Measurements from ENCODE around the gene COL1A1.

DNA sequence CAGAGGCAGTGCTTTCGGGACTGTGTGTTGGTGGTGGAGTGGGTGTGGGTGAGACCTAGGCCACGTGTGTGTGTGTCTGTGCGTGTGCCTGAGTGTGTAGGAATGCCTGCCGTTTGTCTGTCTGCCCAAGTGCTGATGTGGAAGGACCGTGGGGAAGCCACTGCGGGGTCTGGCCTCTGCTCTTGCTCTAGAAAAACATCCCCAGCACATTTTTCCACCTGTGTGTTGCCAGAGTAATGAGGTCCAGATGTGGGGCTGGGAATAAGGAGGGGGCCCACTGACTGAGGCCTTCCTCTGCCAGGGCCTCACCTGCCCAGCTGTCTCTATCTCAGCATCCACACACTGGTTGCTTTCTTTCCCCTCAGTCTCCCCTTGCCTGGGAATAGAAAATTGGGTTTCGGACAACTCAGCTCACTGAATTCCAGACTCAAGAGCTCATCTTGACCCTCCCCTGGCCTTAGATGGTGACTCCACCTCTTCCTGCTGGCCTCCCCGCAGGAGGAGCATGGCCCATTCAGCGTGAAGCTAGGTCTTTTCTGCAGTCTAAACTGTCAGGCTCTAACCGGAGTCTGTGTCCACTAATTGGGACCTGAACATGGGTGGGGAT is 28.0 kb downstream of the COL1A1 start:
- TF ChIP-seq, protein P1, sequence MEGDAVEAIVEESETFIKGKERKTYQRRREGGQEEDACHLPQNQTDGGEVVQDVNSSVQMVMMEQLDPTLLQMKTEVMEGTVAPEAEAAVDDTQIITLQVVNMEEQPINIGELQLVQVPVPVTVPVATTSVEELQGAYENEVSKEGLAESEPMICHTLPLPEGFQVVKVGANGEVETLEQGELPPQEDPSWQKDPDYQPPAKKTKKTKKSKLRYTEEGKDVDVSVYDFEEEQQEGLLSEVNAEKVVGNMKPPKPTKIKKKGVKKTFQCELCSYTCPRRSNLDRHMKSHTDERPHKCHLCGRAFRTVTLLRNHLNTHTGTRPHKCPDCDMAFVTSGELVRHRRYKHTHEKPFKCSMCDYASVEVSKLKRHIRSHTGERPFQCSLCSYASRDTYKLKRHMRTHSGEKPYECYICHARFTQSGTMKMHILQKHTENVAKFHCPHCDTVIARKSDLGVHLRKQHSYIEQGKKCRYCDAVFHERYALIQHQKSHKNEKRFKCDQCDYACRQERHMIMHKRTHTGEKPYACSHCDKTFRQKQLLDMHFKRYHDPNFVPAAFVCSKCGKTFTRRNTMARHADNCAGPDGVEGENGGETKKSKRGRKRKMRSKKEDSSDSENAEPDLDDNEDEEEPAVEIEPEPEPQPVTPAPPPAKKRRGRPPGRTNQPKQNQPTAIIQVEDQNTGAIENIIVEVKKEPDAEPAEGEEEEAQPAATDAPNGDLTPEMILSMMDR (IDR thresholded peaks at IDR 0.05) = no peak
- no peak for TF ChIP-seq POLR2A (IDR thresholded peaks at IDR 0.05)

Data from body of pancreas (tissue), 4 donors.